ENCODE measurements around the gene TRAP1. TPM values are rescaled to one million over a fixed set of nuclear protein-coding genes. Genes with fewer than 3 reads are reported as not detected.

TRAP1 gene
- total and polyA plus RNA-seq, 8 donors, result 58.0 to 254 (median 84.0) TPM

GRCh38 chr16:3755249-3755648, 37.9 kb upstream of the TRAP1 start:
- intact Hi-C loops (cut with DNase I), result no loop called here
- no peak overlapping the region for H3K27ac ChIP-seq
- H3K4me3 ChIP-seq, result no peak overlapping the region
- H3K4me1 ChIP-seq, result peaks cover 0 to 11% (median 10%) of the 10 kb centered on the region in 3 donors
- peaks cover 3 to 37% (median 10%) of the 10 kb centered on the region in 3 donors for H3K36me3 ChIP-seq
- FAIRE-seq, result no peak
- no peak for ATAC-seq
- no peaks in the 10 kb centered on the region for H3K27me3 ChIP-seq
- DNase-seq, result no peak
- 29 to 33% methylated on average over 4 of the region's 4 CpGs for WGBS, 2 donors
- H3K9me3 ChIP-seq, result no peaks in the 10 kb centered on the region
- no peak for TF ChIP-seq CTCF (IDR thresholded peaks at IDR 0.05)

GRCh38 chr16:3754772-3755171, 37.4 kb upstream of the TRAP1 start:
- Histone ChIP-seq H3K4me1 (peaks cover 0 to 11% (median 10%) of the 10 kb centered on the region in 3 donors), H3K27me3 (no peaks in the 10 kb centered on the region), H3K27ac (no peak overlapping the region), H3K4me3 (no peak overlapping the region), H3K9me3 (no peaks in the 10 kb centered on the region), H3K36me3 (peaks cover 3 to 37% (median 10%) of the 10 kb centered on the region in 3 donors)
- DNase-seq, result no peak
- intact Hi-C loops (cut with DNase I), result no loop called here
- TF ChIP-seq CTCF (IDR thresholded peaks at IDR 0.05), result no peak
- ATAC-seq, result no peak
- no peak for FAIRE-seq
- 82 to 83% methylated on average over 5 of the region's 5 CpGs for WGBS, 2 donors

- DNase-seq (no peak), FAIRE-seq (no peak), ATAC-seq (no peak)
- TF ChIP-seq CTCF (IDR thresholded peaks at IDR 0.05), result no peak
- no peak overlapping the region for H3K4me3 ChIP-seq
- 89 to 91% methylated on average over 4 of the region's 4 CpGs for WGBS, 2 donors
- peaks cover 3 to 37% (median 10%) of the 10 kb centered on the region in 3 donors for H3K36me3 ChIP-seq
- no peaks in the 10 kb centered on the region for H3K9me3 ChIP-seq
- intact Hi-C loops (cut with DNase I), result no loop called here
- H3K27ac ChIP-seq, result no peak overlapping the region
- peaks cover 0 to 11% (median 10%) of the 10 kb centered on the region in 3 donors for H3K4me1 ChIP-seq
- H3K27me3 ChIP-seq, result no peaks in the 10 kb centered on the region
Measured at GRCh38 chr16:3754081-3754703, 36.9 kb upstream of the TRAP1 start.

GRCh38 chr16:3752984-3753383, 35.7 kb upstream of the TRAP1 start:
- H3K4me3 ChIP-seq, result no peak overlapping the region
- 93 to 94% methylated on average over 15 of the region's 15 CpGs for WGBS, 2 donors
- H3K4me1 ChIP-seq, result peaks cover 0 to 11% (median 10%) of the 10 kb centered on the region in 3 donors
- no peak overlapping the region for H3K27ac ChIP-seq
- no peak for ATAC-seq
- no peaks in the 10 kb centered on the region for H3K9me3 ChIP-seq
- H3K36me3 ChIP-seq, result peaks cover 3 to 28% (median 10%) of the 10 kb centered on the region in 3 donors
- no peaks in the 10 kb centered on the region for H3K27me3 ChIP-seq
- no peak for TF ChIP-seq CTCF (IDR thresholded peaks at IDR 0.05)
- intact Hi-C loops (cut with DNase I), result no loop called here
- no peak for FAIRE-seq
- DNase-seq, result no peak

GRCh38 chr16:3751878-3752277, 34.6 kb upstream of the TRAP1 start:
- 94% methylated on average over 8 of the region's 8 CpGs for WGBS, 2 donors
- Histone ChIP-seq H3K27me3 (no peaks in the 10 kb centered on the region), H3K36me3 (peaks cover 2 to 17% (median 3%) of the 10 kb centered on the region in 3 donors), H3K9me3 (no peaks in the 10 kb centered on the region), H3K27ac (no peak overlapping the region), H3K4me1 (peaks cover 0 to 11% (median 10%) of the 10 kb centered on the region in 3 donors), H3K4me3 (no peak overlapping the region)
- intact Hi-C loops (cut with DNase I), result no loop called here
- DNase-seq, result no peak
- TF ChIP-seq CTCF (IDR thresholded peaks at IDR 0.05), result no peak
- no peak for FAIRE-seq
- ATAC-seq, result no peak
